HG03469 (cell line): ENCODE data around the gene MAGI2.

ENCODE experiments used
- ATAC-seq: cut with Tn5 transposase; IDR thresholded peaks from one replicate; pipeline ENCODE4 v1.9.1; 2021; ENCODE audit warnings: mild to moderate bottlenecking, moderate library complexity, moderate number of reproducible peaks; ENCODE audit not compliant: unreplicated experiment

Gene MAGI2

GRCh38 chr7:79180533-79180932 lies 272.9 kb downstream of the MAGI2 start:
- ATAC-seq, result no peak

DNA sequence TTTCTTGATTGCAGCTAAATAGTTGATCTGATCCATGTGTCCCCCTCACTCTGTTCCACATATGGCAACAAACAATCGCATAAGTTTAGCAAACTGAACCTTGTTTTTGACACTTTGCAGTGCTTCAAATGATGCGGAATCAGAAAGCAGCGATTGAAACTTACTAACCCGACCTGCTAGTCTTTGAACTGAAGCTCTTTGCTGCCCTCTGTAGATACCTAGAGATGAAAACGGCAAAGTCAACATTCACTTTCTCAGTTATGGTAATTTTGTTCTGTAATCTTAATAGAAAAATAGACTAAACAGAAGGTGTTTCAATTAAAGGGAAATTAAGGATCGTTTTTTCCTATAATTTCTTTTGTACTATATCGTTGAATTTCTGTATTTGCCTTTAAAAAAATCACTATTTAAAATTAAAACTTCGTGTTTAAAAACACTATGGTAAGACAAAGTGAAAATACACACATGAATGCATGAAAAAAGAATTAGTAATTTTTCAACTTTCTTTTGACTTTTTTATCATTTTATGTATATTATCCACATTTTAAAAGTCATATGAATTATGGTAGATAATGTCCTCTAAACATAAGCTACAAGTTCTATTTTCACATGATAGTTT lies 276.5 kb downstream of the MAGI2 start:
- no peak for ATAC-seq

DNA sequence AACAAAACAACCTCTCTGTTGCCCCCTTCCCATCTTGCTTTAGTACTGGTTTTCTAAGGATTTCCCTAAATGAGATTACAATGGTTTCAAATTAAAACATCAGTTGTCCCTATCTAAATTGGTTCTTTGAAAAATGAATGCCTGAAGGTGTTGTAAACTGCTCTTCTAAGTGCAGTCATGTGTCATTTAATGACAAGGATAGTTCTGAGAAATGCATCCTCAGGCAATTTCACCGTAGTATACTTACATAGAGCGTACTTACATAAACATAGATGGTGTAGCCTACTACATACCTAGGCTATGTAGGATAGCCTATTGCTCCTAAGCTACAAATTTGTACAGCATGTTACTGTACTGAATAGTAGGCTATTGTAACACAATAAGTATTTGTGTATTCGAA lies 278.1 kb downstream of the MAGI2 start:
- no peak for ATAC-seq

- no peak for ATAC-seq
Observed at GRCh38 chr7:79165225-79165624, 288.2 kb downstream of the MAGI2 start.

- ATAC-seq, result no peak
Observed at GRCh38 chr7:79159040-79159664, 294.3 kb downstream of the MAGI2 start.

DNA sequence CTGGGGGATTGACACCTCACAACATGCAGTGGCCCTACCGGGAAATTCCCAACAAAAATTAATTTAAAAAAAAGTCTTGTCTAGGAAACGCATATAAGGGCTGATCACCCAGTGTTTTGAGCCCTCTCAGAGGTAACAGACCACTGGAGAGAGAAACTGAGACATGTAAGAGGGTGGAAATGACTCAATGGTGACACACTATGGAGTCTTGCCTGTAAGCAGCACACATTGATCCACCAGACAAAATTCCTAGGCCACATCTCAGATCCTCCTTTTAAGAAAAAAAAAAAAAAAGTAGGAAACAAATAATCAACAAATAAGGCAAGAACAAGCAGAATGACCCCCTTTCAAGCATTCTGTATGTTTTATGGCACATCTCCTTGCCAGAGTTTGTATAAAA lies 296.2 kb downstream of the MAGI2 start:
- no peak for ATAC-seq

DNA sequence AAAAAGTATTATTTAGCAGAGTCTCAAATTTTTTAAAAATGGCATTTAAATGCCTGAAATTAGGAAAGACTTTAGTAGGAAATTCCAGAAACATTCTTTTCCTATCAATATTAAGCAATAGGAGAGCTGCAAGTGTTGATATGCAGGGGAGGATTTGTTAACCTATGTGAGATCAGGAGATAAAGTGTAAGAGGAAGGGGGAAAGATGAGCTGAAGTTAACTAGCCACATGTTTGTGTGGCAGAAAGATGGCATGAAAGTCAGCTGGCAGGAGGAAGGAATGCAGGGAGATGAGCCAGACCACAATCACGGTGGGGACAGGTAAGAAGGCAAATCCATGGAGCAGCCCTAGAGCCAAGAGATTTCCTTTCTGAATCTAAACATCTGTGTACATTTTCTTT lies 303.6 kb downstream of the MAGI2 start:
- ATAC-seq, result no peak

DNA sequence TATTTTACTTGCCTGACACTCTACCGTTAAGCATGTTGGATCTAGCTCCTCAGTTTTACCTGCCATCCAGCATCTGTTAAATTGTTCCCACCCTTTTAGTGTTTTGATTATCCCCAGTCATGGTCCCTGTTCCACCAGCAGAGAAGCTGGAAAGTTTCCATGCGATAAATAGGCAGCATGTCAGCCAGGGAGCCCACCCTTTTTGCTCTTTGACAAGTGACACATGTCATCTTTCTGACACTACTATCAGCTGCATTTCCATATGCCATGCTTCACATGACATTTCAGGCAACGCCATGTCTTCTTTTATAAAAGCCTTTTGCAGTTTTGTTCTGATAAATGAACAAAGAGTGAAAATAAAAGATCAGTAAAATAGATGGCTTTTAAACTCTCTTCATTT lies 310.8 kb downstream of the MAGI2 start:
- ATAC-seq, result no peak

DNA sequence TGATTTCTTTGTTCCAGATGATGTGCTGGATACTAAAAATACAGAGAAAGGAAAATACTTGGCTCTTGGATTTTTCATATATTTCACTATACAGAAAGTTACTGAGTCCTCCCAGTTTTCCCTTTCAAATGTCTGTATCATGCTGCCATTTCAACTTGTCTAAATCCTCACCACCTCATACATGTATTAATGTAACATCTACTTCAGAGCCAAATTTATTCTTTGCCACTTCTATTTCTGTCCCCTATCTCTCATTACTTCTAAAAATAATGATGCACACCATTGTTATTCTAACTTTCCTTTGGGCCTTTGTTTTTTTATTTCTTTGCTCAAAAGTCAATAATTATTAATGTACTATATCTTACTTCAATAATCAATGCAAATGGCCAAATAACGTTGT lies 312.2 kb downstream of the MAGI2 start:
- ATAC-seq, result no peak

GRCh38 chr7:79137942-79138341 lies 315.5 kb downstream of the MAGI2 start:
- ATAC-seq, result no peak

DNA sequence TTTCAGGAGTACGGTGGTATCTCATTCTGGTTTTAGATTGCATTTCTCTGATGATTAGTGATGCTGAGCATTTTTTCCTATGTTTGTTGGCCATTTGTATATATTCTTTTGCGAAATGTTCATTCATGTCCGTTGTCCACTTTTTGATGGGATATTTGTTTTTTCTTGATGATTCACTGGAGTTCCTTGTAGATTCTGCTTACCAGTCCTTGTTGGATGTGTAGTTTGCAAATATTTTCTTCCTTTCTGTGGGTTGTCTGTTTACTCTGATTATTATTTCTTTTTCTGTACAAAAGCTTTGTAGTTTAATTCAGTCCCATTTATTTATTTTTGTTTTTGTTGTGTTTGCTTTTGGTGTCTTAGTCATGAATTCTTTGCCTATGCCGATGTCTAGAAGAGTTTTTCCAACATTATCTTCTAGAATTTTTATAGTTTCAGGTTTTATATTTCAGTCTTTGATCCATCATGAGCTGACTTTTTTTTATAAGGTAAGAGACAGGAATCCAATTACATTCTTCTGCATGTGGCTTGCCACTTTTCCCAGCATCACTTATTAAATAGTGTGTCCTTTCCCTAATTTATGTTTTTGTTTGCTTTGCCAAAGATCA lies 320.5 kb downstream of the MAGI2 start:
- ATAC-seq, result no peak

DNA sequence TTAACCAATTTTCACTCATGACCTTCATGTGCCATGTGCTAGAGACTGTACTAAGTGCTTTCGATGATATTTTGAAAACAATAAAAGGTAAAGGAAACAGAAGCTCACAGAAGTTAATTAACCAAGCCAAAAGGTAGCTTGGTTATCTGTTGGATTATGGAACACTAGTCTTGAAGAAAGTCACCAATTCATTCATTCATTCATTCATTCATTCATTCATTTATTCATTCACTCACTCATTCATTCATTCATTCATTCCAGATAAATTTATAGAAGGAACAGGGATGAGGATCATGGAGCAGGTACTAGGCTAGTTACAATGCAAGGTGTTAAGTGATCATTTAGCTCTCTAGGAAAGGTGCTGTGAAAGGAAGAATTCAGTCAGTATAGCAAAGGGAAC lies 322.8 kb downstream of the MAGI2 start:
- no peak for ATAC-seq

DNA sequence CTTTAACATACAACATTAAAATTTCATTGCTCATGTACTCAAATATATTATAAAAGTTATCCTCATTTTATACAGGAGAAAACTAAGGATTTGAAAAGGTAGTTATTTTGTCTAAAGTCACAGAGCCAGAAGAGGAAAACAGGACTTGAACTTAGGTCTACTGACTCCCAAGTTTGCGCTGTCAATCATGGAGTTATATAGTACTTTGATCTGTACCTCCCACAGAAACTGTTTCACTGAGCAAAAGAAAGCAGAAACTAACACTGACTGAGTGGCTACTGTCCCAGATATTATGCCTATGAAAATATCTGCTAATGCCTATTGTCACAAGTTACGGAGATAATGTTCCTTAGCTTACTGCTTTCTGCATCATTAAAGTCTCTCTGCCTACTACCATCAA lies 329.1 kb downstream of the MAGI2 start:
- ATAC-seq, result no peak

GRCh38 chr7:79118143-79118542 lies 335.3 kb downstream of the MAGI2 start:
- no peak for ATAC-seq

- ATAC-seq, result no peak
Observed at GRCh38 chr7:79096361-79096805, 357.1 kb downstream of the MAGI2 start.

DNA sequence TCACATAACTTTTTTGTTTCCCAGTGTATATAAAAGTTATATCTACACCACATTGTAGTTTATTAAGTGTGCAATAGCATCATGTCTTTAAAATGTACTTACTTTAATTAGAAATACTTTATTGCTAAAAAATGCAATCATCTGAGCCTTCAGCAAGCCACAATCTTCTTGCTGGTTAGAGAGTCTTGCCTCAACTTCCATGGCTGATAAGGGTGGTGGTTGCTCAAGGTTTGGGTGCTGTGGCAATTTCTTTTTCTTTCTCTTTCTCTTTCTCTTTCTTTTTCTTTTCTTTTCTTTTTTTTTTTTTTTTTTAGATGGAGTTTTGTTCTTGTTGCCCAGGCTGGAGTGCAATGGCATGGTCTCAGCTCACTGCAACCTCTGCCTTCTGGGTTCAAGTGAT lies 360.0 kb downstream of the MAGI2 start:
- ATAC-seq, result no peak

GRCh38 chr7:79091661-79092060 lies 361.8 kb downstream of the MAGI2 start:
- ATAC-seq, result no peak

GRCh38 chr7:79091011-79091410 lies 362.5 kb downstream of the MAGI2 start:
- ATAC-seq, result no peak

DNA sequence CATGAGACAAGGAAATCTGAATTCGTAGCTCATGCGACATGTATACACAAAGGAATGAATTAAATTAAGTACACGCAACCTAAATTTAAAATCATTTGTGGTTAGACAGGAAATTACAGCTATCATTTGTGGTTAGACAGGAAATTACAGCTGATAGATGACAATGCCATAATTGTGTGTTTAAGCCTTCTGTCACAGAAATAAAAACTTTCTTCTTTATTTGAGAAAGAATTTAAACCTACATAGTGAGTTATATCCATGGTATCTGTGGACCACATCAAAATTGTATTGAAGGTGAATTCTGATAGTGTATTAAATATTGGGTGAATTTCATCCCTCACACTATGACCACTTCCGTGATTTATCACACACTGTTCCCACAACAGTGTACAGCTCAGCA lies 362.9 kb downstream of the MAGI2 start:
- no peak for ATAC-seq

- no peak for ATAC-seq
Observed at GRCh38 chr7:79084423-79084822, 369.0 kb downstream of the MAGI2 start.

DNA sequence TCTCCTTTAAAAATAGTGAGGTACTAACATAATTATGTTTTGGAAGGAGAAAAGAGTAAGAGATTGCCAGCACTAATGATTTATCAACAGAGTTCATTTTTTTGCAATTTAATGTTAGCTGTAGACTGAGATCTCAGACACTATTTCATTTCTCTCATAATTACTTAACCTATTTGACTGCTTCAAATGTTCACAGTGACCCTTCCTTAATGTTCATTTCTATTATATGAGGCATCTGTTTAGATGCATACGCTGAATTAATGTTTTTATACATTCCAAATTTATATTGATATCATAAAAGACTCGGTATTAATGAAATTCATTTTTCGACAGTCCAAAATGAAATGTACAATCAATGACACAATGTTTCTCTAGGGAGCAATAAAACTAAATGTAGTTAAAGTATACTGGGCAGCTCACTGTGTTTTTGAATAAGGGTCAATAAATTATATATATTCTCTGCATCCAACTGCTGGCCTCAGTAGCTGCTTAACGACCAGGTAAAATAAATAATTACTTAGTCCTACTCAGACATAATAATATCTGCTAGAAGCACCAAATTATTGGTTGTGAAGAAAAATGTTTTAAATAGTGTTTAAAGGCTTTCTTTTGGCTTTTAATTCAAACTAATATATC lies 373.4 kb downstream of the MAGI2 start:
- ATAC-seq, result no peak

GRCh38 chr7:79078273-79078672 lies 375.2 kb downstream of the MAGI2 start:
- ATAC-seq, result no peak
